Hematopoietic multipotent progenitor cell treated with erythropoietin and hydrocortisone succinate and interleukin-3 and kit ligand, for 4 days (in vitro differentiated cells): ENCODE results near the gene MTR.
A peak's percentile ranks its signal among the peaks of the same experiment; 100 is the strongest.

Source experiments
- DNase-seq: peaks from one replicate; pipeline ENCODE4 v3.0.0-alpha.2; 2015

MTR gene

DNA sequence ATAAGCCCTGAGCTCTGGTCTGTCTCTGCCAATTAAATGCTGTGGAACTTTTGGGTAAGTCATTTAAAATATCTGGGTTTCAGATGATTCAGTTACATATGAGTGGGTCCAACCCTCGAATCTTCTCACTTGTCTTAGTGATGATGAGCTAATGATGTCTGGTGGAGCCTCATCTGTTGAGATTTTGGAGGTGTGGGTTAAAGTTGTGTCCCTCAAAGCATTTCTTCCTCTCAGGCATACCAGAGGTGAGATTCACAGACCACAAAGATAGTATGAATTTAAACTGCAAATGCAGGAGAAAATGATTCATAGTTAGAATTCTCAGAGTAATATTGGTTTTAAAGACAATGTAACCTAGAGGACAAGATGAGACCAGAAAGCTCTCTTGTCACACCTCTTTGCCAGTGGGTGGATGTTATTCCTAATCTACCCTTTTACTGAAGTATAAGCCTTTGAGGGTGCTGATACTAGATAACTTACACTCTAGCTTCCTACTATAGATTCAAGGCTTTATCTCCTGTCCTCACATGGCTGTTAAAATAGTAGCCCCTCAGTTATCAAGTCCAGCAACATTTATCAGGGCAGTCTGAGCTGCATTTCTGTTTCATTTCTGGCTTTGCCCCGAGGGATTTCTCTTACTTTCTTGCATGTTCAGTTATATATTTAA is 118.4 kb downstream of the MTR start:
- DNase-seq: peak; percentile 89

DNA sequence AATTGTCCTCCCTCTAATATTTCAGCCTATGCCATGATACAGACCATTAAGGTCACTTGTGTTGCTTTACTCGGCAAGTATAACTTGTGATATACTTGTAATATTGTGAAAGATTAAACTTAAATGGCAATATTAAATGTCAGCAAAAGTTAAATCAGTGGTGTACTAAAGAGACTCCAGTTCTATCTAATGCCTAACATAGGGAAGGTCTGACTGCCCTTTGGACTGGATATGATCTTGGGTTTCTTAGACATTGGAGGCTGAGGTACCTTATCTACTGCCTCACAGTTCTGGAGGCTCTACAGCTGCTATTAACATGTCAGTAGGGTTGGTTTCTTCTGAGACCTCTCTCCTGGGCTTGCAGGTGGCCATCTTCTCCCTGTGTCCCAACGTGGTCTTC is 119.3 kb downstream of the MTR start:
- peak; percentile 47 for DNase-seq

DNA sequence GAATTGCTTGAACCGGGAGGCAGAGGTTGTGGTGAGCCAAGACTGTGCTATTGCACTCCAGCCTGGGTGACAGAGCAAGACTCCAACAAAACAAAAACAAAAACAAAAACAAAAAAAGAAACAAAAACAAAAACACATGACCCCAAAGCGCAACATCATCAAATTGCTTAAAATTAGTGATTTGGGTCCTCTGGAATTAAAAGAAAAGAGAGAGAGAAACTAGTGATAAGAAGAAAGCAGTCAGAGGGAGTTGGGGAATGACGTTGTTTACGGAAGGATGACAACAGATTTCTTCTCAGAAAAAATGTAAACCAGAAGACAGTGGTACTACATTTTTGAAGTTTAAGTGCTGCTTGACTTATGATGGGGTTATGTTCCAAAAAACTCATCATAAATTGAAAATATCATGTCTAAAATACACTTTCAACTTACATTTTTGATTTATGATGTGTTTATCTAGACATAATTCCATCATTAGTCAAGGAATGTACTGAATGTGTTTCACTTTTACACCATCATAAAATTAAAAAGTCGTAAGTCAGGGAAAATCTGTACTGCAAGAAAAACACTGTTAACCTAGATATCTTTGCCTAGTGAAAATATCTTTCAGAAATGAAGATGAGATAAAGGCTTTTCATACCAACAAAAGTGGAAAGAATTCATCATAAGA is 121.2 kb downstream of the MTR start:
- DNase-seq: no peak

DNA sequence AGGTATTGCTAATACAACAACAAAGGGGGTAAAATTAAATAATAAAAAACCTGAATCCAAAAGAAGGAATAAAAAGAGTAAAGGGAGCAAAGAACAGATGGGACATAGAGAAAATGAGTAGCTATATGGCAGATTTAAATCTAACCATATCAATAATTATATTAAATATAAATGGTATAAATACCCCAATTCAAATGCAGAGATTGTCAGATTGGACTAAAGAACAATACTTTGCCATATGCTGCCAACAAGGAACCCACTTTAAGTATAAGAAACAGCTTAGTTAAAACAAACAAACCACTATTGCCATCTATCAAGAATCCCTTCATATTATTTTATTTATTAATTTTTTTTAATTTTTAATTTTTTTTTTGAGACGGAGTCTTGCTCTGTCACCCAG is 122.4 kb downstream of the MTR start:
- DNase-seq: no peak

DNA sequence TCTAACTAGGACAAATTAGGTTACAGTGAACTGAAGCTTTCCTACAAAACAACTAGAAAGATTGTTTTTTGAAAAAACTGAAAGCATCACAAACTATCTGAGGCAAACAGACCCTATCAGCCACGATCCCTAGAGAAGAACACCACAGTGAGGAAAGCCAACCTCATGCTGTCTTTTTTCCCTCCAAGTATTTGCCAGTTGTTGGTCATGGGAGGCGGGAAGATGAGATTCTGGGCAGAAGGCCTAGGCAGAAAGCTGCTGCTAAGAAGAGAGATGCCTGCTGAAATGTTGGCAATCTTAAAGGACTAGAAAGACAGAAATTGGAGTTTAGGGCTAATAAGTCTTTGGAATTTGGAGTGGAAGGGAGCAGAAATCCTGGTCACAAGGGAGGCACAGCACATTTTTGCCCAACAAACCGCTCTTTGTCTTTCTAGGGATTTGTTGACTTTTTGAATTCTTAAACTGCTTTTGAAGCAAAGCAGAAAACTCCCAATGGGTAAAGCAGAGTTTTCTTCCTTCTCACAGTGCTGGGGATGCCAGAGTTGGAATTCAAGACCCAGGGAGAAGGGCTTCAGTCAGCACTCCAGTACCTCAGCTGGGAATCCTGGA is 125.3 kb downstream of the MTR start:
- no peak for DNase-seq

DNA sequence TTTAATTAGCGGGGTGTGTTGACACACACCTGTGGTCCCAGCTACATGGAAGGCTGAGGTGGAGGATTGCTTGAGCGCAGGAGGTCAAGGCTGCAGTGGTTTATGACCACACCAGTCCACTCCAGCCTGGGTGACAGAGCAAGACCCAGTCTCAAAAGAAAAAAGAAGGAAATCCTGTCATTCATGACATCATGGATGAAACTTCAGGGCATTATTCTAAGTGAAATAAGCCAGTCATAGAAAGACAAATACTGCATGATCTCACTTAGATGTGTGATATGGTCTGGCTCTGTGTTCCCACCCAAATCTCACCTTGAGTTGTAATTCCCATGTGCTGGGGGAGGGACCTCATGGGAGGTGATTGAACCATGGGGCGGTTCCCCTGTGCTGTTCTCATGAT is 126.5 kb downstream of the MTR start:
- no peak for DNase-seq

DNA sequence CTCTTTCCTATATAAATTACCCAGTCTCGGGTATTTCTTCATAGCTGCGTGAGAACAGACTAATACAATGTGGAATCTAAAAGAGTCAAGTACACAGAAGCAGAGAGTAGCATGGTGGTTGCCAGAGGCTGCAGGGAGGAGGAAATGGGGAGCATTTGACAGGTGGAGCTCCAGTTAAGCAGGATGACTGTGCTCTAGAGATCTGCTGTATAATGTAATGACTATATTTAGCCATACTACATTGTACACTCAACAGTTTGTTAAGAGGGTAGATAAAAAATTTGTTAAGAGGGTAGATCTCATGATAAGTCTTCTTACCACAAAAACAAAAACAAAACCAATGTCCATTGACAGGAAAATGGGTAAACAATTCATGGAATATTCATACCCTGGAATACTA is 127.1 kb downstream of the MTR start:
- DNase-seq: no peak

DNA sequence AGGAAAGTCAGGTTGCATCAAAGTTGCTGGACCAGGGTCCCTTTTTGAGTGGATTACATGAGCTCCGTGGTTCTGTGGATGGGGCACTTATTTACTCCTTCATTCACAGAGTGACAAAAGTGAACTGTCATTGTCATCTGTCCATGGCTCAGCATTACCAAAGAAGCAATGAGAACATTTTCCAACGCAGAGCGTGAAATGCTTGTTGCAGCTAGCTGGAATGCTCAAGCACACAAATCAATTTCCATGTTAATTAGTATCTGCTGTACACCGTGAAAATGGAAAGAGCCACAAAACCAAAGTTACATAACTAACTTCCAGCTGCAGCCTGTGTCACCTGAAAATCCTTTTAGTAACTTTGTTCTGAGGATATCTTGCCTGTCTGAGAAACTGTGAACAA is 130.3 kb downstream of the MTR start:
- no peak for DNase-seq

DNA sequence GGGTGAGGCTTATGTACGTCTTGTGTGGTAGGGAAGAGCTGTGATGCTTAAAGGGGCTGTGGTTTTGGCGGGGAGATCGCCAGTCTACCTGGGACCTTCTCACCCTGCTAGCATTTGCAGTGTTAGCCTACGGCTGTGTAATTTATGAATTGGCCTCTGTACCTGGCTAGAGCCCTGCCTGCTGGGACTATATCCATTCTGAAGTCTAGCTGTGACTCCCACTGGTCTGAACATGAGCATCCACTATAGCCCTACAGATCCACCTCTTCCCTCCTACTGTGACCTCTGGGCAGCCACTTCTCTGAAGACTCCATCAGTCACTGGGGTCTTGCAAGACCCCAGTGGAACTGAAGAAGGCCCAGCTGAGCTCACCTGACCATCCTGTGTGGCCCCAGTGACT is 135.4 kb downstream of the MTR start:
- no peak for DNase-seq

DNA sequence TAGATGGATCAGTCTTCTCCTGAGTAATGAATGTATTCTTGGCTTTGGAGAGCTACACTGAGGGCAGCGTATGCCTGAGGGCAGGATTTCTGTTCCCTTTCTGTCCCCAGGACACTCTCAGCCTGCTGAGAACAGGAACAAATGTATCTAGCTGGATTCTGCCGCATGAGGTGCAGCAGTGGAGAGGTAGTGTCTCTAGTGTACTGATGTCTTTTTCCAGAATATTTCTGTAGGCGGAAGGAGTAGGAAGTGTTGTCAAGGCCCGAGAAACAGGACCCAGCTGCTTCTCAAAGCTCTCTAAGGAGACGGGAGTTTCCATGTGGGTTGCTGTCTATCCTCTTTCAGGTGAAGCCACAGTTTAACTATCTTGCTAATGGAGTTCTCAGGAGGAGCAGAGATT is 143.7 kb downstream of the MTR start:
- no peak for DNase-seq

DNA sequence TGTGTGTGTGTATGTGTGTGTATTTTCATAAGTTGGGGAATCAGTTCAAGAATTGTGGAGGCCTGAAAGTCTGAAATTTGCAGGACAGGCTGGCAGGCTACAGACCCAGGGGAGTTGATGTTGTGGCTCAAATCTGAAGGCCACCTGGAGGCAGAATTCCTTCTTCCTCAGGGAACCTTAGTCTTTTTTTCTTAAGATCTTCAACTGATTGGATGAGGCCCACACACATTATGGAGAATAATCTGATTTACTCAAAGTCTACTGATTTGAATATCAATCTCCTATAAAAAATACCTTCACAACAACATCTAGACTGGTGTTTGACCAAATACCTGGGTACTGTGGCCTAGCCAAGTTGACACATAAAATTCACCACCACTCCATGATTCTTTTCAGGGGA is 147.3 kb downstream of the MTR start:
- no peak for DNase-seq

DNA sequence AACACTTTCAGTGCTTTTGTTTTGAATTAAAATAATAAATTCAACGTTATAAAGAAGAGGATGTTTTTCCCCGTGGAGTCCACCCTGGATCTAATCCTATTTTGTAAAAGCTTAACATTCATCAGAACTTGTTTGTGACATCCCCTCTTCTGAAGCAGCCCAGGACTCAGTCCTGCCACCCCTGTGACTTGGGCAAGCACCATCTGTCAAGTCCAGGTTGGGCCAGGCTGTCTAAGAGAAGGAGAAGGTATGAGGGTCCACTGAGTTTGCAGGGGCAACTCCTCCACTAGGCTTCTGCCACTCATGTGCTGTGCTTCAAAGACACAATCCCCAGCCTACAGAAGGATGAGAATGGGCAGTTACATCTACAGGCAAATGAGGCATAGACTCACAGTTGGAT is 149.5 kb downstream of the MTR start:
- DNase-seq: no peak

DNA sequence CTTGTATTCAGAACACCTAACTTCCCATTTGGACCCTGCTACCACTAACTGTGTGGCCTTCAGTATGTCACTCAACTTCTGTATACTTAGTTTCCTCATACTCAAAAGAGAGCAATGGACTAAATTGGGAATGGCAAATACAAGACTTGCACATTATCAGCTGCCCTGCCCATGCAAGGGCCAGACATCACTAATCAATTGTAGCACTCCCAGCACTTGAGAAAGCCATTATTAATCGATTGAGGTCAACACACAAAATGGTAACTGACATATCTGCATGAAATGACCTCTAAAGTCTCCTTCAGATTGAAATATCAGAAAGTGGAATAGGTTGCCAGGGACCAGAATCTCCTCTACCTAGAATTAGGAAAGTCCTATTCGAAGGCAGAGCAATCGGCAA is 149.9 kb downstream of the MTR start:
- peak; percentile 9 for DNase-seq

DNA sequence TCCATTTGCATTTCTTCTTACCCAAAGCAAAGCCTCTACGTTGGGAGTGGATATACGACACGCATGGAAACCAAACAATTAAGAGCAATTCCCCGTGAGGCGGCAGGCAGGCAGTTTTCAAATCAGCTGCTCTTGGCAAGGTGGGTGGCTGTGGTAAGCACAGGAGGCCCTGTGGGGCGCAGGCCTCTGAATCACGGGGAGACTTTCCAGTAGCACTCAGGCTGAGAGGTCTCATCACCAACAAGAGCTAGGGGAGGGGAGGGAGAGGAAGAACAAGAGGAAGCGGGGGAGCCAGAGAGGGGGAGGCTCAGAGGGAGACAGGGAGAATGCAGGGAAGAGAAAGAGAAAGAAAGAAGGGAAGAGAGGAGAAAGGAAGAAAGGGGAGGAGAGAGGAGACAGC is 152.7 kb downstream of the MTR start:
- no peak for DNase-seq

DNA sequence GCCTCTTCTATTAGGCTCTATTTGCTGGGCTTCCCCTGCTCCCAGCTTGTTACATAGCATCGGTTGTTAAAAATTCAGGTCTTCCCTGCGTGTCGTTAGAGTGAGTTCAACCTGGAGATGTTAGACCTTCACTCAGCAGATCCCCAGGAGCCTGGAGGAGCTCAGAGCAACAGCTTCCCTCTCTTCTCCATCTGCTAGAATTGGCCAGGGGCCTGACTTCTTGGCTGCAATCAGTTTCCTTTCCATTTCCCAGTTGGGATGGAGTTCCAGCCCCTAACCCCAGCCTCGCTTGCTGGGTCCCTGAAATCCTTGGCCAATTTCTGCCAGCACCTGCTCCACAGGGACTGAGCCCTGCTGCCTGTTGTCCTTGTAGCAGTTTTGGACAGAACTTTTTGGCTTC is 153.3 kb downstream of the MTR start:
- DNase-seq: no peak

DNA sequence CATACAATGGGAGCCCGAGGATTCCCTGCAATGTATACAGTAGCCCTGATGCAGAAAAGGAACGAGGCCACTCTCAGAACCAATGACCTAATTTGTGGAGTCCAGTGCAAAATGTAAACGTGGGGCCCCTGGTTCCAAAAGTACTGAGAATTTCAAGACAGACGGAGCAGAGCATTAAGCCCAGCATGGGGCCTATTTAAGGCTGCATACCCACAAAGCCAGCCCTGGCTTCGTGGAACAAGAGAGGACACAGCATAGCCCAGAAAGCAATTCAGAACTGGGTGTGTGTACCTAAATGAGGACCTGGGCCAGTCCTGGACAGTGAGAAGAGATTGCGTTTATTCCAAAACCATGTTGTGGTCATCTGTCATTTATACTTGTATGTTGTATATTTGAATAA is 153.9 kb downstream of the MTR start:
- no peak for DNase-seq

DNA sequence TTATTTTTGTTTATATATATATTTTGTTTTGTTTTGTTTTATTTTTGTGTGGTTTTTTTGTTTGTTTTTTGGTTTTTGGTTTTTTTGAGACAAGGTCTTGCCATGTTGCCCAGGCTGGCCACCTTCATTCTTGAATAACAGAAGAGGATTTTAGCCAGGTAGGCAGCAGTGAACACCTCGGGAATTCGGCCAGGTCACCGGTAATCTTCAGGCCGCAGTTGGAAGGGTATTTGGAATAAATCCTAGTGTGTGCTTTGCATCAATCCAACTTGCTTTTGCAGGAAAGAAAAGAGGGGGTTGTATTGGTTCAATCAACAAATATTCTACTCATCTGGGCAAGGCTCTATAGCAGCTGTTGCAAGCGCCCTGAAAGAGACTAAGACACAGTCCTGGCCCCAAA is 155.3 kb downstream of the MTR start:
- DNase-seq: no peak

DNA sequence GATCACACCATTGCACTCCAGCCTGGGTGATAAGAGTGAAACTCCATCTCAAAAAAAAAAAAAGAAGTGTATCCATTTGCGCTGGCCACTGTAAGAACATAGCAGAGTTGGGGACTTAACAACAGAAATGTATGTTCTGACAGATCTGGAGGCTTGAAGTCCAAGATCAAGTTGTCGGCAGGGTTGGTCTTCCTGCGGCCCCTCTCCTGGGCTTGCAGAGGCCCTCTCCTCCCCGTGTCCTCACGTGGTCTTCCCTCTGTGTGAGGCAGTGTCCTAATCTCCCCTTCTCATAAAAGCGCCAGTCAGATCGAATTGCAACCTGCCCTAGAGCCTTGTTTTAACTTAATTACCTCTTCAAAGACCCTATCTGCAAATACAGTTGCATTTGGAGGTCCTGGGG is 156.6 kb downstream of the MTR start:
- no peak for DNase-seq

DNA sequence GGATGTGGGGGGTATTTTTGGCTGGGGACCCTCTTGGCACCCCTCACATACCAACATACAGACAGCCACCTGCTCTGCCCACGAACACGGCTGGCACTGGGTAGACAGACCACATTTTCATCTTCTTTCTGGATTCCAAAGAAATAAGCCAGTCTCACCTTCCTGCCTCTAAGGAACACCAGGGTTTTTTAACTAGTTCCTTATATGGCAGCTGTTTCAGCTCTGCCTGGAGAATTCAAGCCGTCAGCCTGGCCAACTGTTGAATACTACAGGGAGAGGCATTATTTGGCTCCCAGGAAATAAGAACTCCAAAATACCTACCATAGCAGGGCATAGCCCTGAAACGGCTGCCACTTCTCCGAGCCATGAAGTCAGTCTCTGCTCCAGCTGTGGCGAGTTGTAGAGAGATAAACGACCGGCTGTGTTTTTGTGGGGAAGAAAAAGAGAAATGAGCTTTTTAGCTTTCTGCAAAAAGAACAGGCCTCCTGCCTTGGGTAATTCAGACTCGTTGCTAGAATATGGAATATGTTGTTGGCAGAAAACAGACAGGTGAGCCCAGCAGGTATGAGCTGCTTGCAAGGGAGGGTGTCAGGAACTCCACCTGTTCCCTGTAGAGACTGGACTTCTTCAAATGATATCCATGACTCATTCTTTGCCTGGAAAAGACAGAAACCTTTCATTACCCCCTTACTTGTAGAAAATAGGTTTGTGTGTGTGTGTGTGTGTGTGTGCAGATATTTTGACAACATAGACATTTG is 157.3 kb downstream of the MTR start:
- DNase-seq: no peak

DNA sequence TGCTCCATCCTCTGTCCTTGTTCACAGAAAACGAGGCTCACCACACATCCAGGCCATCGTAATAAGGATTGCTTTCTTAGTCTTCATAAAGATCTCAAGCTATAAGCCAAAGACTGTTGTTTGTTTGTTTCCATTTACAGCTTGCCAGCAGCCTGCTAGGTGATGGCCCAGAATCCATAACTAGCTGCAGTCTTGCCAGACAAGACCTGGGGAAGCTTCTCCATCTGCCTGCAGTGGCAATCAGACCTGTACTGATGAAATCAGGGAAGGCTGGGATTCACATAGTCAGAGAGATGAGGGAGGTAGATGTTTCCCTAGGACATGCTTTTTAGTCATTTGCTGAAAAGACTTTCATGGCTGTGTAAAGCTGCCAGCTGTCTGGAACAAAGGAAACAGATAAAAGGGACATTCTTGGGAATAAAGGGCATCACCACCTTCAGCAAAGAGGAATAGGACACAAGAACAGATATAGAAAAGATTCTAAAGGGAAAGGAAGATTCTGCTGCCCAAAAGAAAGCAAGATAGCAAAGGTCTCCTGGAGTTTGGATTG is 158.1 kb downstream of the MTR start:
- DNase-seq: no peak
